T-cell (primary cell): ENCODE results near the gene AGAP1. TPM values are rescaled to one million over a fixed set of nuclear protein-coding genes. Genes with fewer than 3 reads are reported as not detected.

Experiments used
- ATAC-seq, 4 experiments: fragments of 200-7000 bp in 3 of 4; fragments of 150-1000 bp in 1 of 4; cut with Tn5 transposase; replicated peaks in 1 of 4; 1 replicate in 3 of 4; 2 replicates in 1 of 4; pipeline ENCODE4 v1.10.0; 2021; ENCODE audit warnings: moderate library complexity in 3 of 4, mild to moderate bottlenecking in 2 of 4, moderate number of reproducible peaks in 1 of 4
- CTCF ChIA-PET, 2 donors: fragments of 300-600 bp; sonication (Branson Sonifier 250); formaldehyde crosslinking; loops; one replicate each; lab custom pipeline; 2022; ENCODE audit warnings: antibody characterized with exemption in 2 of 2; lab: Charles Lee
- POLR2A ChIA-PET, 2 donors: fragments of 300-600 bp; sonication (Branson Sonifier 250); formaldehyde crosslinking; loops; one replicate each; lab custom pipeline; 2022; ENCODE audit warnings: antibody characterized with exemption in 2 of 2; lab: Charles Lee
- DNase-seq, 35 experiments: peaks; one replicate each; pipeline versions ENCODE4 v3.0.0 to v3.0.0-alpha.2; 2013 to 2023
- H3K27ac ChIP-seq: one replicate; pipeline ENCODE4 v1.5.1; 2013; ENCODE audit warnings: low read length
- H3K27me3 ChIP-seq, 2 experiments: replicated peaks in 1 of 2; 1 replicate in 1 of 2; 2 replicates in 1 of 2; pipeline versions ENCODE4 v1.6.1 to v1.7.0; 2013; ENCODE audit warnings: low read length in 1 of 2, mixed read lengths in 1 of 2; ENCODE audit not compliant: control insufficient read depth in 2 of 2, insufficient read depth in 2 of 2; ENCODE audit errors: extremely low read depth in 1 of 2
- H3K36me3 ChIP-seq, 2 donors: 1 replicate in 1 of 2; 2 replicates in 1 of 2; pipeline versions ENCODE4 v1.6.1 to v1.7.0; 2013; ENCODE audit warnings: low read length in 1 of 2; ENCODE audit not compliant: control insufficient read depth in 2 of 2, insufficient read depth in 1 of 2; ENCODE audit errors: extremely low read depth in 1 of 2
- H3K4me1 ChIP-seq, 2 experiments: 1 replicate in 1 of 2; 2 replicates in 1 of 2; pipeline versions ENCODE4 v1.6.1 to v1.7.0; 2013; ENCODE audit warnings: low read length in 2 of 2, mixed read lengths in 1 of 2; ENCODE audit not compliant: insufficient read depth in 2 of 2, control insufficient read depth in 1 of 2; ENCODE audit errors: extremely low read depth in 1 of 2
- H3K4me3 ChIP-seq, 2 donors: 1 replicate in 1 of 2; 2 replicates in 1 of 2; pipeline versions ENCODE4 v1.5.1 to v1.7.0; 2013; ENCODE audit warnings: mild to moderate bottlenecking in 2 of 2, low read length in 1 of 2, moderate library complexity in 1 of 2; ENCODE audit not compliant: control insufficient read depth in 1 of 2; ENCODE audit errors: extremely low read depth in 1 of 2
- H3K9me3 ChIP-seq: 2 replicates; pipeline ENCODE4 v1.7.0; 2013
- H3K27ac Mint-ChIP-seq, 2 donors: one replicate each; pipeline ENCODE4 v1.8.0; 2020 to 2021; ENCODE audit warnings: mild to moderate bottlenecking in 2 of 2, mixed read lengths in 2 of 2
- H3K27me3 Mint-ChIP-seq, 2 donors: one replicate each; pipeline ENCODE4 v1.8.0; 2021 to 2022; ENCODE audit warnings: mixed read lengths in 2 of 2
- H3K36me3 Mint-ChIP-seq: one replicate; pipeline ENCODE4 v1.8.0; 2021; ENCODE audit warnings: mixed read lengths
- H3K4me1 Mint-ChIP-seq, 3 donors: one replicate each; pipeline ENCODE4 v1.8.0; 2020 to 2022; ENCODE audit warnings: mixed read lengths in 3 of 3, mild to moderate bottlenecking in 1 of 3
- H3K4me3 Mint-ChIP-seq, 3 donors: one replicate each; pipeline ENCODE4 v1.8.0; 2020 to 2022; ENCODE audit warnings: mild to moderate bottlenecking in 3 of 3, mixed read lengths in 3 of 3, moderate library complexity in 3 of 3
- H3K9me3 Mint-ChIP-seq, 3 donors: one replicate each; pipeline ENCODE4 v1.8.0; 2020 to 2022; ENCODE audit warnings: mixed read lengths in 3 of 3
- WGBS: methylation state at CpG from one replicate; pipeline ENCODE4 v1.1.5; 2013; ENCODE audit warnings: missing lambda C conversion rate; ENCODE audit not compliant: insufficient coverage; 5-methylcytosine and 5-hydroxymethylcytosine counted together
- total RNA-seq, 35 experiments: library from RNA in 6 of 35; stranded (reverse) in 6 of 35; fragments of 120-200 nt in 1 of 35; gene quantifications; one replicate each; pipeline versions ENCODE4 v1.2.1 to v1.2.4 and lab custom pipeline; 2013 to 2026

The AGAP1 gene
- total RNA-seq, 5 donors from 2014 or later (not counting 1 experiment from before 2014, with no cell fraction given) = 3.9 to 15.6 (median 5.2) TPM

DNA sequence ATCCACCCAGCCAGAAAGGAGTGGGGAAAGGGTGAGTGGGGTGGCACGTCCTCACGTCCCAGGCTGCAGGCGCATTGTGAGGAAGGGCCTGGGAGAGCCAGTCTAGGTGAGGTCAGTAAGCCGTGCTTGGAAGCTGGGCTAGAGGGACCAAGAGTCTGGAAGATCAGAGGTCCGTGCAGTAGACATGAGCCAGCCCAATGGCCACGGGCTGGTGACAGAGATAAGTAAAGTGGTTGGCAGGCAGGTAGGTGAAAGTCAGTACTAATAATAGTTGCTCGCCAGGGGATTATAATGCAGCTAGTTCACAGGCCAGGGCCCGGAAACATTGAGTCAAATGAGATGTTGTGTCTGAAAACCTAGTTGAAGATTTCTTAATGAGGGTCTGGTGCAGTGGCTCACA, 541.1 kb downstream of the AGAP1 start:
- Mint-ChIP-seq H3K4me1 (no peaks in the 10 kb centered on the region), H3K9me3 (no peaks in the 10 kb centered on the region), H3K27me3 (peaks cover 3 to 5% of the 10 kb centered on the region in 2 donors), H3K36me3 (no peaks in the 10 kb centered on the region), H3K27ac (no peak overlapping the region), H3K4me3 (no peak overlapping the region)
- Histone ChIP-seq H3K27me3 (peaks cover 0 to 5% of the 10 kb centered on the region in 2 experiments), H3K4me3 (no peak overlapping the region), H3K36me3 (no peaks in the 10 kb centered on the region), H3K9me3 (no peaks in the 10 kb centered on the region), H3K4me1 (no peaks in the 10 kb centered on the region), H3K27ac (no peak overlapping the region)
- WGBS = 71% methylated on average over 5 of the region's 8 CpGs
- DNase-seq (no peak), ATAC-seq (no peak)
- POLR2A ChIA-PET = no interaction called here
- CTCF ChIA-PET = no interaction called here

DNA sequence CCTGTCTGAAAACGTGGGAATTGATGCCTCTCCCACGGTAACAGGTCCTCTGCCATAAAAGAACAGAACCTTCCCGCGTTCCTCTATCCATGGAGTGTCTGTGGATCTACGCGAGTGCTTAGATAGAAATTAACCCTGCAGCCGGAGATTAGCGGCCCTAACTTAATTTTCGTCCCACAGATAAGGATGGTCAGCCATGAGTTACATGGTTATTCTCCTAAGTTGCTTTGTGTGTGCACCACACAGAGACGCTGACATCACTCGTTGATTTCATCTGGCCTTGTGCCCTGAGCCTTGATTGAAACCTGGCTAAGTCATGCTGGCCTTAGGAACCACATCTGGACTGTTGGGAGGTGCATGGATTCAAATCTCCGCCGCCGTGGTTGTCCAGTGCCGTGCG, 542.2 kb downstream of the AGAP1 start:
- CTCF ChIA-PET = no interaction called here
- Mint-ChIP-seq H3K9me3 (no peaks in the 10 kb centered on the region), H3K36me3 (no peaks in the 10 kb centered on the region), H3K27me3 (peaks cover 3 to 5% of the 10 kb centered on the region in 2 donors), H3K27ac (no peak overlapping the region), H3K4me1 (no peaks in the 10 kb centered on the region), H3K4me3 (no peak overlapping the region)
- Histone ChIP-seq H3K27ac (no peak overlapping the region), H3K4me3 (no peak overlapping the region), H3K4me1 (no peaks in the 10 kb centered on the region), H3K9me3 (no peaks in the 10 kb centered on the region), H3K36me3 (no peaks in the 10 kb centered on the region), H3K27me3 (peaks cover 0 to 5% of the 10 kb centered on the region in 2 experiments)
- no peak for ATAC-seq
- POLR2A ChIA-PET = no interaction called here
- 92% methylated on average over 12 of the region's 16 CpGs for WGBS
- DNase-seq = no peak

DNA sequence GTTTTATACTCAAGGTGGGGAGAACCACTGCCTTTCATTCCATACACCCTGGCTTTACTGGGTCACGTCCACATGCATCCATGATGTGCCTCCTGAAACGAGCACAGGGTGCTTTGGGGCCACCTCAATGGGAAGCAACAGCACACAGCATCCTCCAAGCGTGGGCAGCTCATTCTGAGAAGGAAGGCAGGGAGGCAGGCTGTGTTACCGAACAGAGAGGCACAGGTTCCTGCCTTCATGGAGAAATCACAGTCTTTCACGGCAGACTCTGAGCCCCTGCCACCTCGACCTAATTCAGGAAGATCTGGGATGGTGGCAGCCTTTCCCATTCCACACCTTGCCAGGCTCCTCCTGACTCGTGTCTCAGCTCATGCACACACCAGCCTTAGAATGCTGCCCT, 544.3 kb downstream of the AGAP1 start:
- peaks cover 3 to 11% of the 10 kb centered on the region in 2 donors for H3K27me3 Mint-ChIP-seq
- ATAC-seq (no peak), DNase-seq (no peak)
- no peaks in the 10 kb centered on the region for H3K4me1 ChIP-seq
- H3K9me3 ChIP-seq = no peaks in the 10 kb centered on the region
- H3K4me3 ChIP-seq = no peak overlapping the region
- no peak overlapping the region for H3K27ac Mint-ChIP-seq
- no peaks in the 10 kb centered on the region for H3K36me3 ChIP-seq
- no peaks in the 10 kb centered on the region for H3K36me3 Mint-ChIP-seq
- H3K4me1 Mint-ChIP-seq = no peaks in the 10 kb centered on the region
- WGBS = 58% methylated on average over 7 of the region's 7 CpGs
- H3K9me3 Mint-ChIP-seq = no peaks in the 10 kb centered on the region
- no peak overlapping the region for H3K4me3 Mint-ChIP-seq
- no peak overlapping the region for H3K27ac ChIP-seq
- ChIA-PET CTCF (no interaction called here), POLR2A (no interaction called here)
- peaks cover 0 to 5% of the 10 kb centered on the region in 2 experiments for H3K27me3 ChIP-seq

DNA sequence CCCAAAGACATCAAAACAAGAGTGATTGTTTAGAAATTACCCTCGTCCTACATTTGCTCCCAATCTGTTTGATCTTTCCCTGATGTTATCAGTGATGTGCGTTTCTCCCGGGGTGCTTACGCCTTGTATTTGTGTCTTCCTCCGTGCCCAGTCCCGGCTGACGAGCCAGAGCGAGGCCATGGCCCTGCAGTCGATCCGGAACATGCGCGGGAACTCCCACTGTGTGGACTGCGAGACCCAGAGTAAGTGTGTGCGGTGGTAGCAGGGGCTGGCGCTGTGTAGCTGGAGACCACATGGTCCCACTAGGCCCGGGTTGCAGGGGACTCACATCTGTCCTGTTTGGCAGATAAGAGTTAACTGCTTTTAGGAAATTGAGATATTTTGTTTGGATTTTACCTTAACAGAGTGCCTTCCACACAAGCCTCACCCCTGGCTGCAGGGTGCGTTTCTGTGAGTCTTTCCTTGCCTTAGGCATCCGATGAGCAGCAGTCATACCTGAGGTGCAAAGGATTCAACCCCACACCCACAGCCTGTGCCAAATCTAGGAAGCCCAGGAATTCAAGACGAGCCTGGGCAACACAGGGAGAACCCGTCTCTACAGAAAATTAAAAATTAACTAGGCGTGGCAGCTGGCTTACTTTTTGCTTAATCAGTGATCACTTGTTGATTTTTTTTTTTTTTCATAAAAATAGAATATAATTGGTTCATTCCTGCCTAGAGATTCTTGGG, 546.9 kb downstream of the AGAP1 start:
- POLR2A ChIA-PET = no interaction called here
- H3K4me3 Mint-ChIP-seq = no peak overlapping the region

DNA sequence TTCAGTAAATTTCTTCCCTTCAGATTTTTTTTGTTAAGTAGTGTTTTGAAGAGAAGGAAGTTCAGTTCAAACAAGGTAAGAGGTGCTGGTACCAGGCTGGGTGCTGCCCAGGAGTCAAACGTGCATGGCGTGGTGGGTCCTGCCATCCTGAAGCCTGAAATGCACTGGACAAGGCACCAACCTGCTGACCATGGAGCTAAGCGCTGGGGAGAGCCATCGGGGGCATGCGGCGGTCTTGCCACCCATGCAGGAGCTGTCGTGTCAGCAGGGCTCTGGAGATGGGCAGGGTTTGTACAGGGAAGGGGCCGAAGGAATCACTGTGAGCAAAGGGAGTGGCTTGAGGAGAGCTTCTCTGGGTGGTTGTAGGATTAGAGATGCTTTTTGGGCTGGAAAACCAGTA, 547.8 kb downstream of the AGAP1 start:
- H3K27me3 ChIP-seq = peaks cover 0 to 2% of the 10 kb centered on the region in 2 experiments
- Mint-ChIP-seq H3K4me3 (no peak overlapping the region), H3K9me3 (no peaks in the 10 kb centered on the region), H3K36me3 (no peaks in the 10 kb centered on the region), H3K4me1 (no peaks in the 10 kb centered on the region), H3K27ac (no peak overlapping the region), H3K27me3 (peaks cover 3 to 11% of the 10 kb centered on the region in 2 donors)
- H3K4me3 ChIP-seq = no peak overlapping the region
- ATAC-seq (no peak), DNase-seq (no peak)
- no peaks in the 10 kb centered on the region for H3K36me3 ChIP-seq
- H3K9me3 ChIP-seq = no peaks in the 10 kb centered on the region
- H3K27ac ChIP-seq = no peak overlapping the region
- ChIA-PET POLR2A (no interaction called here), CTCF (no interaction called here)
- no peaks in the 10 kb centered on the region for H3K4me1 ChIP-seq
- 85% methylated on average over 8 of the region's 8 CpGs for WGBS

More for the DNA sequence above, 546.9 kb downstream of the AGAP1 start:
- Histone ChIP-seq H3K27me3 (peaks cover 0 to 2% of the 10 kb centered on the region in 2 experiments), H3K9me3 (no peaks in the 10 kb centered on the region), H3K27ac (no peak overlapping the region), H3K36me3 (no peaks in the 10 kb centered on the region), H3K4me3 (no peak overlapping the region), H3K4me1 (no peaks in the 10 kb centered on the region)
- Mint-ChIP-seq H3K36me3 (no peaks in the 10 kb centered on the region), H3K27me3 (peaks cover 3 to 11% of the 10 kb centered on the region in 2 donors), H3K4me1 (no peaks in the 10 kb centered on the region), H3K27ac (no peak overlapping the region), H3K9me3 (no peaks in the 10 kb centered on the region)
- no peak for DNase-seq
- WGBS = 92% methylated on average over 17 of the region's 21 CpGs
- no peak for ATAC-seq
- CTCF ChIA-PET = no interaction called here

DNA sequence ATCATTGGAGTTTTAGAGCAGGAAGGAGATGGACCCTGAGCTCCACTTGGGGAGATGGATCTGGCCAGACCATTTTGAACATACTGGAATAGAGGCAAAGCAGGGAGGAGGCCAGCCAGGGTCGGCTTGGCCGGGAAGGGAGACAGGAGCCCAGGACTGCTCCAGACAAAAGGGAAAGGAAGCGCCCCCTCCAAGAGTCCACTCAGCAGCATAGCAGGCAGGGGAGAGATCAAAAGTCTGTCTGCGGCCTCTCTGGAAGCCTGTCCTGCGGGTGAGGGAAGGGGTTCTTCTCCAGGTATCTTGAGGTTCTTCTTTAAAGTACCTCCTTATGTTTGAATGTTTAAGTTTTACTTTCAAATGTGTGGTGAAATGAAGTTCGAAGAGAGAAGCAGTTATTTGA, 548.2 kb downstream of the AGAP1 start:
- ATAC-seq = no peak
- H3K27me3 ChIP-seq = peaks cover 0 to 2% of the 10 kb centered on the region in 2 experiments
- Mint-ChIP-seq H3K4me3 (no peak overlapping the region), H3K9me3 (no peaks in the 10 kb centered on the region), H3K27ac (no peak overlapping the region), H3K27me3 (peaks cover 3 to 11% of the 10 kb centered on the region in 2 donors), H3K36me3 (no peaks in the 10 kb centered on the region), H3K4me1 (no peaks in the 10 kb centered on the region)
- H3K27ac ChIP-seq = no peak overlapping the region
- no peaks in the 10 kb centered on the region for H3K4me1 ChIP-seq
- ChIA-PET CTCF (no interaction called here), POLR2A (no interaction called here)
- no peaks in the 10 kb centered on the region for H3K9me3 ChIP-seq
- no peak overlapping the region for H3K4me3 ChIP-seq
- no CpG with 5 or more reads among the region's 6 CpGs for WGBS
- no peak for DNase-seq
- H3K36me3 ChIP-seq = no peaks in the 10 kb centered on the region
